Epithelial cell of esophagus (primary cell): ENCODE data around the gene FOXK1.

ENCODE experiments used
- DNase-seq: peaks from one replicate; pipeline ENCODE4 v3.0.0; 2010; ENCODE audit warnings: low read depth
- H3K4me3 ChIP-seq: 2 replicates; pipeline ENCODE4 v1.5.1; 2011; ENCODE audit warnings: mild to moderate bottlenecking, low read length, control low read depth
- CTCF ChIP-seq: IDR thresholded peaks from 2 replicates; pipeline ENCODE4 v1.5.1; 2011; ENCODE audit warnings: low read depth, mild to moderate bottlenecking, low read length, control low read depth, inconsistent platforms; ENCODE audit not compliant: insufficient read depth; ENCODE audit errors: missing control alignments

The FOXK1 gene

GRCh38 chr7:4775250-4775847 is 93.3 kb downstream of the FOXK1 start, which contains the start of gene AP5Z1:
TSS of gene AP5Z1 (plus strand) at chr7:4775623. CDS start at chr7:4775716, 93 bp downstream.
- peak; percentile 98 for DNase-seq
- TF ChIP-seq CTCF, result no peak
- H3K4me3 ChIP-seq, result peak within 1 kb of the TSS; percentile 86

GRCh38 chr7:4775848-4776623 is 93.9 kb downstream of the FOXK1 start:
- H3K4me3 ChIP-seq, result peak overlapping the region; percentile 86
- TF ChIP-seq CTCF, result no peak
- peak; percentile 59 for DNase-seq

- DNase-seq, result no peak
- TF ChIP-seq CTCF, result no peak
- no peak overlapping the region for H3K4me3 ChIP-seq
Observed at GRCh38 chr7:4779118-4779517, 97.0 kb downstream of the FOXK1 start.

- H3K4me3 ChIP-seq, result no peak overlapping the region
- no peak for DNase-seq
- TF ChIP-seq CTCF, result no peak
Observed at GRCh38 chr7:4781366-4782069, 99.4 kb downstream of the FOXK1 start.

GRCh38 chr7:4782333-4783291 is 100.5 kb downstream of the FOXK1 start:
- DNase-seq, result no peak
- TF ChIP-seq CTCF, result no peak
- no peak overlapping the region for H3K4me3 ChIP-seq

- H3K4me3 ChIP-seq, result no peak overlapping the region
- no peak for TF ChIP-seq CTCF
- no peak for DNase-seq
Observed at GRCh38 chr7:4783292-4783652, 101.2 kb downstream of the FOXK1 start.
